H1 (cell line): ENCODE measurements around the gene CEACAM21. TPM values are rescaled to one million over a fixed set of nuclear protein-coding genes. Genes with fewer than 3 reads are reported as not detected.

Experiments
- BCL11A ChIP-seq, 2 experiments: IDR thresholded peaks; one replicate each; pipeline ENCODE4 v1.6.1; 2011; ENCODE audit warnings: low read depth in 2 of 2, low read length in 2 of 2, mild to moderate bottlenecking in 2 of 2
- SP1 ChIP-seq: IDR thresholded peaks from 2 replicates; pipeline ENCODE4 v1.6.1; 2011; ENCODE audit warnings: low read depth, low read length
- TBP ChIP-seq: IDR thresholded peaks from 2 replicates; pipeline ENCODE4 v1.6.1; 2011; ENCODE audit warnings: low read depth, low read length, improper control_type of control experiment
- USF2 ChIP-seq: IDR thresholded peaks from 2 replicates; pipeline ENCODE4 v1.6.1; 2011; ENCODE audit warnings: low read length, improper control_type of control experiment
- polyA plus RNA-seq, 7 experiments: library from polyadenylated mRNA; depleted of rRNA in 3 of 7; stranded (reverse) in 5 of 7; unstranded in 2 of 7; fragments of >200 nt in 5 of 7; fragments of 200-250 nt in 2 of 7; gene quantifications; 1 replicate in 5 of 7; 2 replicates in 1 of 7; 4 replicates in 1 of 7; pipeline versions ENCODE4 v1.2.1 to v1.2.3, GENCODE V29; 2011 to 2013; ENCODE audit warnings: missing spikeins in 2 of 7, mixed read lengths in 2 of 7
- total RNA-seq: library from RNA; stranded (reverse); fragmentation: NEBNext Ultra II Directional; extraction: Animal tissue kit (Norgen Biotek cat#: 25700); gene quantifications from 2 replicates; pipeline ENCODE4 v1.2.1, GENCODE V29; 2021

The CEACAM21 gene
- total and polyA plus RNA-seq, 2 of the 8 experiments (the other 6 are each of a cell fraction or from before 2014, with no cell fraction given), result not detected

GRCh38 chr19:41532526-41532925 is 43.4 kb upstream of the CEACAM21 start (continued):
- TF ChIP-seq USF2 (no peak), SP1 (no peak), TBP (no peak), BCL11A (IDR thresholded peaks at IDR 0.05; ENCODE audit: low read depth in 2 of 2, low read length in 2 of 2) (no peak)
